HUES6 (cell line): ENCODE measurements around the gene KLHDC4.
"Not testable (repeated sequence)": the region's sequence is repeated elsewhere in the genome, so short reads cannot be mapped to it uniquely, and the experiment has no call there.

Experiments used
- H3K27ac ChIP-seq: 2 replicates; pipeline ENCODE4 v1.7.0; 2013; ENCODE audit warnings: low read depth, mild to moderate bottlenecking, low read length, inconsistent platforms
- H3K27me3 ChIP-seq: 2 replicates; pipeline ENCODE4 v1.6.1; 2013; ENCODE audit warnings: low read length; ENCODE audit not compliant: control insufficient read depth, insufficient read depth
- H3K36me3 ChIP-seq: 2 replicates; pipeline ENCODE4 v1.6.1; 2013; ENCODE audit warnings: low read length; ENCODE audit not compliant: control insufficient read depth, insufficient read depth
- H3K4me1 ChIP-seq: 2 replicates; pipeline ENCODE4 v1.6.1; 2013; ENCODE audit warnings: low read length; ENCODE audit not compliant: control insufficient read depth, insufficient read depth
- H3K4me3 ChIP-seq: 2 replicates; pipeline ENCODE4 v1.5.1; 2013; ENCODE audit warnings: low read depth, low read length
- H3K9ac ChIP-seq: one replicate; pipeline ENCODE4 v1.6.1; 2013; ENCODE audit warnings: mild to moderate bottlenecking, low read length
- H3K9me3 ChIP-seq: 2 replicates; pipeline ENCODE4 v1.6.1; 2013; ENCODE audit warnings: low read depth, low read length; ENCODE audit not compliant: control insufficient read depth, insufficient read depth

KLHDC4 gene

GRCh38 chr16:87687998-87688529, 77.7 kb downstream of the KLHDC4 start:
- H3K27ac ChIP-seq, result no peak overlapping the region
- H3K4me1 ChIP-seq, result no peaks in the 10 kb centered on the region; the same call in 1 of the 2 replicates
- no peaks in the 10 kb centered on the region for H3K9me3 ChIP-seq
- no peaks in the 10 kb centered on the region for H3K27me3 ChIP-seq
- H3K36me3 ChIP-seq, result peaks cover 17% of the 10 kb centered on the region
- no peak overlapping the region for H3K9ac ChIP-seq
- H3K4me3 ChIP-seq, result no peak overlapping the region

GRCh38 chr16:87687126-87687910, 78.5 kb downstream of the KLHDC4 start:
- peaks cover 17% of the 10 kb centered on the region for H3K36me3 ChIP-seq
- no peaks in the 10 kb centered on the region for H3K27me3 ChIP-seq

GRCh38 chr16:87686697-87687096, 79.1 kb downstream of the KLHDC4 start:
- Histone ChIP-seq H3K27ac (no peak overlapping the region), H3K9me3 (no peaks in the 10 kb centered on the region), H3K36me3 (peaks cover 17% of the 10 kb centered on the region), H3K4me3 (no peak overlapping the region), H3K4me1 (no peaks in the 10 kb centered on the region; the same call in 1 of the 2 replicates), H3K9ac (no peak overlapping the region), H3K27me3 (no peaks in the 10 kb centered on the region)

More at GRCh38 chr16:87687126-87687910, 78.5 kb downstream of the KLHDC4 start:
- Histone ChIP-seq H3K27ac (no peak overlapping the region), H3K4me1 (no peaks in the 10 kb centered on the region; the same call in 1 of the 2 replicates), H3K9me3 (no peaks in the 10 kb centered on the region), H3K4me3 (no peak overlapping the region), H3K9ac (no peak overlapping the region)

- Histone ChIP-seq H3K4me3 (no peak overlapping the region), H3K9me3 (no peaks in the 10 kb centered on the region), H3K36me3 (peaks cover 17% of the 10 kb centered on the region), H3K27ac (no peak overlapping the region), H3K4me1 (no peaks in the 10 kb centered on the region), H3K27me3 (no peaks in the 10 kb centered on the region), H3K9ac (no peak overlapping the region)
These were observed 80.0 kb downstream of the KLHDC4 start for GRCh38 chr16:87685766-87686165.

- Histone ChIP-seq H3K27me3 (no peaks in the 10 kb centered on the region), H3K36me3 (peaks cover 16% of the 10 kb centered on the region), H3K9me3 (no peaks in the 10 kb centered on the region), H3K9ac (no peak overlapping the region), H3K4me1 (no peaks in the 10 kb centered on the region), H3K4me3 (no peak overlapping the region), H3K27ac (no peak overlapping the region)
These were observed 80.4 kb downstream of the KLHDC4 start for GRCh38 chr16:87685405-87685755.

GRCh38 chr16:87684711-87685404, 80.9 kb downstream of the KLHDC4 start:
- Histone ChIP-seq H3K36me3 (peaks cover 11% of the 10 kb centered on the region), H3K27me3 (no peaks in the 10 kb centered on the region), H3K9ac (no peak overlapping the region), H3K4me1 (no peaks in the 10 kb centered on the region), H3K27ac (no peak overlapping the region), H3K4me3 (no peak overlapping the region), H3K9me3 (no peaks in the 10 kb centered on the region)

- Histone ChIP-seq H3K4me1 (no peaks in the 10 kb centered on the region), H3K4me3 (no peak overlapping the region), H3K36me3 (peaks cover 11% of the 10 kb centered on the region), H3K9me3 (no peaks in the 10 kb centered on the region), H3K27me3 (no peaks in the 10 kb centered on the region), H3K27ac (no peak overlapping the region), H3K9ac (no peak overlapping the region)
These were observed 81.6 kb downstream of the KLHDC4 start for GRCh38 chr16:87684106-87684677.

- H3K36me3 ChIP-seq, result peaks cover 11% of the 10 kb centered on the region
- H3K27me3 ChIP-seq, result no peaks in the 10 kb centered on the region
- H3K4me1 ChIP-seq, result no peaks in the 10 kb centered on the region
- H3K27ac ChIP-seq, result no peak overlapping the region
- H3K4me3 ChIP-seq, result no peak overlapping the region
- no peaks in the 10 kb centered on the region for H3K9me3 ChIP-seq
- H3K9ac ChIP-seq, result no peak overlapping the region
These were observed 82.9 kb downstream of the KLHDC4 start for GRCh38 chr16:87682852-87683399.

- Histone ChIP-seq H3K27ac (no peak overlapping the region), H3K36me3 (peaks cover 9% of the 10 kb centered on the region), H3K27me3 (no peaks in the 10 kb centered on the region), H3K4me1 (no peaks in the 10 kb centered on the region), H3K9me3 (no peaks in the 10 kb centered on the region), H3K4me3 (no peak overlapping the region), H3K9ac (no peak overlapping the region)
These were observed 83.7 kb downstream of the KLHDC4 start for GRCh38 chr16:87681981-87682570.

GRCh38 chr16:87681051-87681602, 84.7 kb downstream of the KLHDC4 start:
- H3K4me3 ChIP-seq, H3K9me3 ChIP-seq, H3K4me1 ChIP-seq, H3K9ac ChIP-seq, H3K36me3 ChIP-seq, H3K27me3 ChIP-seq, H3K27ac ChIP-seq: not testable (repeated sequence)
